K562 (cell line): ENCODE data around the gene VPS26A.

ENCODE experiments used
- BACH1 ChIP-seq: fragments of 200-800 bp; sonication (Bioruptor generic); IDR thresholded peaks from 2 replicates; pipeline ENCODE4 v1.6.1; 2016; ENCODE audit warnings: missing genetic modification characterization, missing compliant biosample characterization
- C11orf30 ChIP-seq: fragments of 450-650 bp; IDR thresholded peaks from 2 replicates; pipeline ENCODE4 v1.6.1; 2016; ENCODE audit warnings: low read depth, mild to moderate bottlenecking
- FOS ChIP-seq: IDR thresholded peaks from 3 replicates; pipeline ENCODE4 v1.6.1; 2011; ENCODE audit not compliant: insufficient read length; ENCODE audit errors: extremely low read depth
- KAT8 ChIP-seq: fragments of 450-650 bp; IDR thresholded peaks from 2 replicates; pipeline ENCODE4 v1.6.1; 2016; ENCODE audit warnings: low read depth, mild to moderate bottlenecking
- LEF1 ChIP-seq: fragments of 450-650 bp; IDR thresholded peaks from 2 replicates; pipeline ENCODE4 v1.6.1; 2016; ENCODE audit warnings: mild to moderate bottlenecking
- SRF ChIP-seq, 2 experiments: fragments of 250-450, 450-650 bp in 1 of 2; sonication (Bioruptor Pico) in 1 of 2; sonication (generic) in 1 of 2; formaldehyde crosslinking; IDR thresholded peaks; 2 replicates each; pipeline versions ENCODE4 v1.5.0 to v1.5.1; 2020 to 2022; ENCODE audit warnings: mild to moderate bottlenecking in 1 of 2, missing genetic modification reagents in 1 of 2
- TCF7 ChIP-seq: sonication (generic); IDR thresholded peaks from 2 replicates; pipeline ENCODE4 v1.6.1; 2016; ENCODE audit warnings: antibody characterized with exemption, borderline replicate concordance
- ZC3H4 ChIP-seq: sonication (generic); formaldehyde crosslinking; IDR thresholded peaks from 2 replicates; pipeline ENCODE4 v1.9.0; 2021; ENCODE audit warnings: missing genetic modification reagents, borderline replicate concordance
- ZNF224 ChIP-seq: sonication (generic); formaldehyde crosslinking; IDR thresholded peaks from 2 replicates; pipeline ENCODE4 v1.8.0; 2022; ENCODE audit warnings: mild to moderate bottlenecking, missing genetic modification reagents
- TF ChIP-seq, protein P1 (sequence below), 3 experiments: IDR thresholded peaks in 2 of 3; conservative IDR thresholded peaks in 1 of 3; 2 replicates each; pipeline ENCODE4 v1.5.1; 2011 to 2012; ENCODE audit warnings: low read length in 3 of 3, mild to moderate bottlenecking in 3 of 3, control low read depth in 2 of 3, improper control_type of control experiment in 1 of 3, inconsistent platforms in 1 of 3, low read depth in 1 of 3, mixed read lengths in 1 of 3, moderate library complexity in 1 of 3; ENCODE audit not compliant: insufficient read depth in 2 of 3
- TF ChIP-seq, protein P2 (sequence below): IDR thresholded peaks from 2 replicates; pipeline ENCODE4 v1.6.1; 2012; ENCODE audit warnings: low read depth, low read length, improper control_type of control experiment, borderline replicate concordance
- TF ChIP-seq, protein P3 (sequence below): fragments of 250-450 bp; sonication (Bioruptor Pico); IDR thresholded peaks from 2 replicates; pipeline ENCODE4 v1.5.0; 2022; ENCODE audit warnings: mild to moderate bottlenecking

DNA sequence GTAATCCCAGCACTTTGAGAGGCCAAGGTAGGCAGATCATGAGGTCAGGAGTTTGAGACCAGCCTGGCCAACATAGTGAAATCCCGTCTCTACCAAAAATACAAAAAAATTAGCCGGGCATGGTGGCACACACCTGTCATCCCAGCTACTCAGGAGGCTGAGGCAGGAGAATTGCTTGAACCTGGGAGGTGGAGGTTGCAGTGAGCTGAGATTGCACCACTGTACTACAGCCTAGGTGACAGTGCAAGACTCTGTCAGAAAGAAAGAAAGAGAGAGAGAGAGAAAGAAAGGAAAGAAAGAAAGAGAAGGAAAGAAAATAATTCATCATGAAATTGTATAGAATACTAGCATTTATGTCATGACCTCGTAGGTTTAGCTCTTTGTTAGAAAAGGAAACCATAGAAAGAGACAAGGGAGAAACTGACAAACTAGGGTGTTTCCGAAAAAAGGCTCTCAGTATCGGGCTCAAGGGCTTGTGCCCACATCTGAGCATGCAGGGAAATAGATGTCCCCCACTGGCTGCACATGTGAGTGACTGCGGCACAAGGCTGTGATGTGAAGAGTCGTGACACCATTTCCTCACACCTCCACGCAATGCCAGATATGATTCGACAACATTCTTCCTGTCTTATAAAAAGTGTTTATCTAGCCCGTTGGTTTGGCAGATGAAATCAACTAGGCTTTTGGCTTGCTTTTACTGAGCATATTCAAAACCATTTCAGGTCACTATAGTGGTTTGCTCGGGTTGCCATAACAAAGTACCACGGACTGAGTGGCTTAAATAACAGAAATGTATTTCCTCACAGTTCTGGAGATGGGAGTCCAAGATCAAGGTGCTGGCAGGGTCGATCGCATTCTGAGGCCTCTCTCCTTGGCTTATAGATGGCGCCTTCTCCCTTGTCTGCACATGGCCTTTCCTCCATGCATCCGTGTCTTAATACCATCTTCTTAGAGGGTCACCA, 34.1 kb upstream of the VPS26A start:
- 0 out of 2 replicates have a peak, but pooled peaks have one; percentile 49 for TF ChIP-seq BACH1
- TF ChIP-seq, protein P1, sequence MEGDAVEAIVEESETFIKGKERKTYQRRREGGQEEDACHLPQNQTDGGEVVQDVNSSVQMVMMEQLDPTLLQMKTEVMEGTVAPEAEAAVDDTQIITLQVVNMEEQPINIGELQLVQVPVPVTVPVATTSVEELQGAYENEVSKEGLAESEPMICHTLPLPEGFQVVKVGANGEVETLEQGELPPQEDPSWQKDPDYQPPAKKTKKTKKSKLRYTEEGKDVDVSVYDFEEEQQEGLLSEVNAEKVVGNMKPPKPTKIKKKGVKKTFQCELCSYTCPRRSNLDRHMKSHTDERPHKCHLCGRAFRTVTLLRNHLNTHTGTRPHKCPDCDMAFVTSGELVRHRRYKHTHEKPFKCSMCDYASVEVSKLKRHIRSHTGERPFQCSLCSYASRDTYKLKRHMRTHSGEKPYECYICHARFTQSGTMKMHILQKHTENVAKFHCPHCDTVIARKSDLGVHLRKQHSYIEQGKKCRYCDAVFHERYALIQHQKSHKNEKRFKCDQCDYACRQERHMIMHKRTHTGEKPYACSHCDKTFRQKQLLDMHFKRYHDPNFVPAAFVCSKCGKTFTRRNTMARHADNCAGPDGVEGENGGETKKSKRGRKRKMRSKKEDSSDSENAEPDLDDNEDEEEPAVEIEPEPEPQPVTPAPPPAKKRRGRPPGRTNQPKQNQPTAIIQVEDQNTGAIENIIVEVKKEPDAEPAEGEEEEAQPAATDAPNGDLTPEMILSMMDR (IDR thresholded peaks at IDR 0.05 in 2 of 3, conservative IDR thresholded peaks at IDR 0.05 in 1 of 3; ENCODE audit: insufficient read depth in 2 of 3, low read depth in 1 of 3, low read length in 3 of 3) = no peak
- no peak for TF ChIP-seq KAT8
- no peak for TF ChIP-seq FOS
- TF ChIP-seq TCF7 = no peak
- peak; percentile 38; the same call in 1 of the 2 replicates for TF ChIP-seq C11orf30
- TF ChIP-seq LEF1 = no peak
- TF ChIP-seq, protein P2, sequence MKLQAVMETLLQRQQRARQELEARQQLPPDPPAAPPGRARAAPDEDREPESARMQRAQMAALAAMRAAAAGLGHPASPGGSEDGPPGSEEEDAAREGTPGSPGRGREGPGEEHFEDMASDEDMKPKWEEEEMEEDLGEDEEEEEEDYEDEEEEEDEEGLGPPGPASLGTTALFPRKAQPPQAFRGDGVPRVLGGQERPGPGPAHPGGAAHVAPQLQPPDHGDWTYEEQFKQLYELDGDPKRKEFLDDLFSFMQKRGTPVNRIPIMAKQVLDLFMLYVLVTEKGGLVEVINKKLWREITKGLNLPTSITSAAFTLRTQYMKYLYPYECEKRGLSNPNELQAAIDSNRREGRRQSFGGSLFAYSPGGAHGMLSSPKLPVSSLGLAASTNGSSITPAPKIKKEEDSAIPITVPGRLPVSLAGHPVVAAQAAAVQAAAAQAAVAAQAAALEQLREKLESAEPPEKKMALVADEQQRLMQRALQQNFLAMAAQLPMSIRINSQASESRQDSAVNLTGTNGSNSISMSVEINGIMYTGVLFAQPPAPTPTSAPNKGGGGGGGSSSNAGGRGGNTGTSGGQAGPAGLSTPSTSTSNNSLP = no peak
- no peak for TF ChIP-seq ZC3H4 (CRISPR knock-in tag)
- no peak for TF ChIP-seq SRF (CRISPR knock-in tag; IDR thresholded peaks at IDR 0.05)
- no peak for TF ChIP-seq ZNF224 (CRISPR knock-in tag)
- TF ChIP-seq, protein P3, sequence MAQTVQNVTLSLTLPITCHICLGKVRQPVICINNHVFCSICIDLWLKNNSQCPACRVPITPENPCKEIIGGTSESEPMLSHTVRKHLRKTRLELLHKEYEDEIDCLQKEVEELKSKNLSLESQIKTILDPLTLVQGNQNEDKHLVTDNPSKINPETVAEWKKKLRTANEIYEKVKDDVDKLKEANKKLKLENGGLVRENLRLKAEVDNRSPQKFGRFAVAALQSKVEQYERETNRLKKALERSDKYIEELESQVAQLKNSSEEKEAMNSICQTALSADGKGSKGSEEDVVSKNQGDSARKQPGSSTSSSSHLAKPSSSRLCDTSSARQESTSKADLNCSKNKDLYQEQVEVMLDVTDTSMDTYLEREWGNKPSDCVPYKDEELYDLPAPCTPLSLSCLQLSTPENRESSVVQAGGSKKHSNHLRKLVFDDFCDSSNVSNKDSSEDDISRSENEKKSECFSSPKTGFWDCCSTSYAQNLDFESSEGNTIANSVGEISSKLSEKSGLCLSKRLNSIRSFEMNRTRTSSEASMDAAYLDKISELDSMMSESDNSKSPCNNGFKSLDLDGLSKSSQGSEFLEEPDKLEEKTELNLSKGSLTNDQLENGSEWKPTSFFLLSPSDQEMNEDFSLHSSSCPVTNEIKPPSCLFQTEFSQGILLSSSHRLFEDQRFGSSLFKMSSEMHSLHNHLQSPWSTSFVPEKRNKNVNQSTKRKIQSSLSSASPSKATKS (CRISPR knock-in tag) = 0 out of 2 replicates have a peak, but pooled peaks have one; percentile 10
